ENCODE data around the gene C12orf76.
"Not testable (repeated sequence)": the region's sequence is repeated elsewhere in the genome, so short reads cannot be mapped to it uniquely, and the experiment has no call there.

The C12orf76 gene

DNA sequence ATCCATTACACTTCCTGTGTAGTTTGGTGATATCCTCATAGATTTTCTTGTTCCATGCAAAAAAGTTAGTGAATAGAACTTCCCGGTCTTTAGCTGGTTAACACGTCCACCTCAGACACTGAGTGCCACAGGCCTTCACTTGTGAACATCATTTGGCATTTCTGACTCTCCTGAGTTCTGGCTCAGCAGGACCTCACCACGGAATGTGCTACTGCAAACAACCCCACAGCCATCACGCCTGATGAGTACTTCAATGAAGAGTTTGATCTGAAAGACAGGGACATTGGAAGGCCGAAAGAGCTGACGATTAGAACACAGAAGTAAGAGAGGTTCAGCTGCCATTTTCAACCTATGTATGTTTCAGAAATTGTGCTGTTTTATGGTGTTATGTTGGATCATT lies 20.0 kb downstream of the C12orf76 start:
- peaks cover 0 to 17% (median 15%) of the 10 kb centered on the region in 5 donors for H3K4me1 ChIP-seq (ENCODE audit: control insufficient read depth in 5 of 5, insufficient read depth in 5 of 5, low read length in 5 of 5)
- H3K27me3 ChIP-seq (ENCODE audit: control insufficient read depth in 5 of 5, insufficient read depth in 4 of 5, low read length in 5 of 5), result no peaks in the 10 kb centered on the region
- no peak overlapping the region for H3K9ac ChIP-seq (ENCODE audit: low read length in 5 of 5)
- no peak overlapping the region for H3K27ac ChIP-seq (ENCODE audit: low read depth, low read length)
- no peaks in the 10 kb centered on the region for H3K9me3 ChIP-seq (ENCODE audit: control insufficient read depth in 5 of 5, low read length in 5 of 5)
- peaks cover 11 to 60% (median 35%) of the 10 kb centered on the region in 5 donors for H3K36me3 ChIP-seq (ENCODE audit: control insufficient read depth in 5 of 5, insufficient read depth in 5 of 5, low read length in 5 of 5)
- H3K4me3 ChIP-seq (ENCODE audit: low read depth in 1 of 5, low read length in 5 of 5), result no peak overlapping the region

DNA sequence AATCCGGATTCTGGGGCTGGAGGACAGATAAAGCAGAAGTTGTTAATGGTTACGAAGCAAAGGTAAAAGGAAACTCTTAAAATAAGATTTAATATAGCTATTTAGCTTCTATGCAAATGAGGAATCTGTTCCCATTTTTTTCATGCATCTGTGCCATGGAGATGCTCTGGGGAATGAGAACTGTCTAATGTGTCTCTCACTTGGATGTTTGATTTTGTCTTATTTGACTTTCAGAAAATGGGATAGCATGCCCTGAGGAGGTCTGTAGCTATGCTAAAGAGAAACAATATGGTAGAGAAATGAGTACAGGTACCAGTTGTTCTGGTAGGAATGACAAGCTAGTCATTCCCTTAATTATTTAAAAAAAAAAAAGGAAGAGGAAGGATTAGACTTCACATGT lies 24.3 kb downstream of the C12orf76 start:
- Histone ChIP-seq H3K9ac (ENCODE audit: low read length in 5 of 5) (no peak overlapping the region), H3K4me3 (ENCODE audit: low read depth in 1 of 5, low read length in 5 of 5) (no peak overlapping the region), H3K36me3 (ENCODE audit: control insufficient read depth in 5 of 5, insufficient read depth in 5 of 5, low read length in 5 of 5) (peaks cover 21 to 63% (median 44%) of the 10 kb centered on the region in 5 donors), H3K4me1 (ENCODE audit: control insufficient read depth in 5 of 5, insufficient read depth in 5 of 5, low read length in 5 of 5) (peaks cover 0 to 24% (median 20%) of the 10 kb centered on the region in 5 donors), H3K27ac (ENCODE audit: low read depth, low read length) (no peak overlapping the region), H3K27me3 (ENCODE audit: control insufficient read depth in 5 of 5, insufficient read depth in 4 of 5, low read length in 5 of 5) (no peaks in the 10 kb centered on the region), H3K9me3 (ENCODE audit: control insufficient read depth in 5 of 5, low read length in 5 of 5) (no peaks in the 10 kb centered on the region)

DNA sequence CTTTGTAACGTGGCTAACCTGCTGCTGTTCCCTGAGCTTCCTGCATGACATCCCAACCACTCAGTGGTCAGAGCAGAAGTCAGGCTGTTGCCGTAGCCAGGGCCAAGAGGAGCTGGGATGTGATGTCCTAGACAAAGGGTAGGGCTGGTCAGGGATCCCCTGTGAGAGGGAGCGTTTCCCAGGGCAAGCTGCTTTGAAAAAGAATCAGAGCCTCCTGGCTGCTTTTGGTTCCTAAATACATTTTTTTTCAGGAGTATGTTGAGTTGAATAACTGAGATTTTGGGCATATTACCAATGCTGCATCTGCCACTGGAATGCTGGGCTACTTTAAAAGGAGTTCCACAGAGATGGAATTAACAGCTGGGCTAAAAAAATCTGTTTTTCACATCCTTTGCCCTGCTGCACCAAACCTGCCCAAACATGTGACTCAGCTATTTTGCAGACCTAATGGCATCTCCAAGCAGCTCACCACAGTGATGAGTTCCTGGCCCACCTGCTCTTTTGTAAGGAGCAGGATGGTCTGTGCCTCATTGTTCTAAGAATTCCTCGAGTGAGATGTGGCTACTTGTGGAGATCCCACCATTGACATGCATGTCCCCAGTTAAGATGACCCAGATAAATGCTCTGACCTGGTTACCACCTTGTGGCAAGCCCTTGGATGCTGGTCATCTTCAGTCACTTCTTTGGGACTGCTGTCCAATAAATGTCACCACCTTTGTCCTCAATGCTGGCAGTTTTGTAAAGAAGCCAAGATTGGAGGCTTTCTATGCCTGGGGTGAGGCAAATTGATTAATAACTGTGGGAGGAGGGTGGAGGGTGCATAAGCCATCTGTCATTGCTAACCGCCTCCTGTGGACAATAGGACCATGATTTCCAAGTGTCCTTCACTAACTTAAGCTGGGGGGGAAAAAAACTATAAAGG lies 25.0 kb downstream of the C12orf76 start:
- Histone ChIP-seq H3K4me3 (ENCODE audit: low read depth in 1 of 5, low read length in 5 of 5) (no peak overlapping the region), H3K36me3 (ENCODE audit: control insufficient read depth in 5 of 5, insufficient read depth in 5 of 5, low read length in 5 of 5) (peaks cover 26 to 64% (median 48%) of the 10 kb centered on the region in 5 donors), H3K27me3 (ENCODE audit: control insufficient read depth in 5 of 5, insufficient read depth in 4 of 5, low read length in 5 of 5) (no peaks in the 10 kb centered on the region), H3K27ac (ENCODE audit: low read depth, low read length) (no peak overlapping the region), H3K9me3 (ENCODE audit: control insufficient read depth in 5 of 5, low read length in 5 of 5) (no peaks in the 10 kb centered on the region), H3K9ac (ENCODE audit: low read length in 5 of 5) (no peak overlapping the region), H3K4me1 (ENCODE audit: control insufficient read depth in 5 of 5, insufficient read depth in 5 of 5, low read length in 5 of 5) (peaks cover 0 to 24% (median 20%) of the 10 kb centered on the region in 5 donors)

DNA sequence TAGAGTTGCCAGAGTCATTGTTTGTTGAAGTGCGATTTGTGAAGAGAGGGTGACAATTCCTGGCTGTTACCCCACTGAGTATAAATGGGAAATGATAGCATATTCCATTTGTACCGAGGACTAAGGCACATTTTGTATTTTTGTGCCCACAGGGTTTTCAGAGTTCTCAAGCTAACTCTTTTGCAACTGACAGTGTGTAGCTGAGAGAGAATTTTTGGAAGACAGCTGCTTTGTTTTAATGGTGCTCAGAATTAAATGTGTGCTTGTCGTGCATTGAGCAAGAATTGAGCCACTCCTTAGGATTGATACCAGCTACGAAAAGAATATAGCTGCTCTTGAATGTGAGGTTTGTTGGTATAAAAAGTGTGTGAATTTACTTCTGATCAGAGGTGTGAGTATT lies 27.4 kb downstream of the C12orf76 start:
- H3K9ac ChIP-seq (ENCODE audit: low read length in 5 of 5), result no peak overlapping the region
- peaks cover 22 to 64% (median 41%) of the 10 kb centered on the region in 5 donors for H3K36me3 ChIP-seq (ENCODE audit: control insufficient read depth in 5 of 5, insufficient read depth in 5 of 5, low read length in 5 of 5)
- peaks cover 0 to 24% (median 20%) of the 10 kb centered on the region in 5 donors for H3K4me1 ChIP-seq (ENCODE audit: control insufficient read depth in 5 of 5, insufficient read depth in 5 of 5, low read length in 5 of 5)
- H3K27me3 ChIP-seq (ENCODE audit: control insufficient read depth in 5 of 5, insufficient read depth in 4 of 5, low read length in 5 of 5), result no peaks in the 10 kb centered on the region
- no peak overlapping the region for H3K4me3 ChIP-seq (ENCODE audit: low read depth in 1 of 5, low read length in 5 of 5)
- H3K9me3 ChIP-seq (ENCODE audit: control insufficient read depth in 5 of 5, low read length in 5 of 5), result no peaks in the 10 kb centered on the region
- H3K27ac ChIP-seq (ENCODE audit: low read depth, low read length), result no peak overlapping the region

DNA sequence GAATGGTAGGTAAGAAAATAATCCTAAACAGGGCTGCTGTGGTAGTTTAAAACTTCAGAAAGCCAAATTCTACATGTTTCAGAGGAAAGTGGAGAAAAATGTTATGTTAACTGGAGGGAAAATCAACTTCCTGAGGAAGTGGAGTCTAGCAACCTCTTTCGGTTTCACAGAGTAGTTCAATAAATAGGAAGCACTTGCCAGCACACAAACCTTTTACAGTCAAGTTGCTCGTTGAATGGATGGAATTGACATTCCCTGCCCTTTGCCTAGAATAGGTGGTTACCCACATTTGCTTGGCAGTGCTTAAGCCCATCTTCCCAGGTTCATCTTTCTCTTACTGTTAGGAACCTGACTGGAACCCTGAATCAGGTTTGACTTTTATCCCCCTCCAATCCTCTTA lies 33.2 kb downstream of the C12orf76 start:
- Histone ChIP-seq H3K36me3 (ENCODE audit: control insufficient read depth in 5 of 5, insufficient read depth in 5 of 5, low read length in 5 of 5) (peaks cover 23 to 56% (median 47%) of the 10 kb centered on the region in 5 donors), H3K27ac (ENCODE audit: low read depth, low read length) (no peak overlapping the region), H3K9ac (ENCODE audit: low read length in 5 of 5) (no peak overlapping the region), H3K27me3 (ENCODE audit: control insufficient read depth in 5 of 5, insufficient read depth in 4 of 5, low read length in 5 of 5) (no peaks in the 10 kb centered on the region), H3K4me1 (ENCODE audit: control insufficient read depth in 5 of 5, insufficient read depth in 5 of 5, low read length in 5 of 5) (peaks cover 0 to 9% (median 0%) of the 10 kb centered on the region in 5 donors), H3K9me3 (ENCODE audit: control insufficient read depth in 5 of 5, low read length in 5 of 5) (no peaks in the 10 kb centered on the region), H3K4me3 (ENCODE audit: low read depth in 1 of 5, low read length in 5 of 5) (no peak overlapping the region)

DNA sequence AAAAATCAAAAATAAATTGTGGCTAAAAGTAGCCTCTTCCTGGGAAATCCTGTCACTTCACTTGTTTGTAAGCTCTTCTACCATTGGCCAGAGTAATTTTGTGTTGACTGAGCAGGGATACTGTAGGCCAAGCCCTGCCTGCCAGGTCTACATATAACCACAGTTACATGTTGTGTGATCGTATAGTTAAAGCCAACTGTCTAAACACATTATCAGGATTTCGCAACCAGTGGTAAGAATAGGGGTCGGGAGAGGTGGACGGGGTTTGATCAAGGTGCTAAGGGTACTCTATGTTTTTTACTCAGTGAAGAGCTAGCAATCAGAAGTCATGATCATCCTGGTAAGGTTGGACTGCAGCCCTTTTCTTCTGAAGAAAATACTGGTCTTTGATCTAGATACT lies 35.7 kb downstream of the C12orf76 start:
- Histone ChIP-seq H3K36me3 (ENCODE audit: control insufficient read depth in 5 of 5, insufficient read depth in 5 of 5, low read length in 5 of 5) (peaks cover 7 to 32% (median 24%) of the 10 kb centered on the region in 5 donors), H3K4me3 (ENCODE audit: low read depth in 1 of 5, low read length in 5 of 5) (no peak overlapping the region), H3K27ac (ENCODE audit: low read depth, low read length) (no peak overlapping the region), H3K27me3 (ENCODE audit: control insufficient read depth in 5 of 5, insufficient read depth in 4 of 5, low read length in 5 of 5) (no peaks in the 10 kb centered on the region), H3K9me3 (ENCODE audit: control insufficient read depth in 5 of 5, low read length in 5 of 5) (no peaks in the 10 kb centered on the region), H3K4me1 (ENCODE audit: control insufficient read depth in 5 of 5, insufficient read depth in 5 of 5, low read length in 5 of 5) (peaks cover 0 to 9% (median 0%) of the 10 kb centered on the region in 5 donors), H3K9ac (ENCODE audit: low read length in 5 of 5) (no peak overlapping the region)

DNA sequence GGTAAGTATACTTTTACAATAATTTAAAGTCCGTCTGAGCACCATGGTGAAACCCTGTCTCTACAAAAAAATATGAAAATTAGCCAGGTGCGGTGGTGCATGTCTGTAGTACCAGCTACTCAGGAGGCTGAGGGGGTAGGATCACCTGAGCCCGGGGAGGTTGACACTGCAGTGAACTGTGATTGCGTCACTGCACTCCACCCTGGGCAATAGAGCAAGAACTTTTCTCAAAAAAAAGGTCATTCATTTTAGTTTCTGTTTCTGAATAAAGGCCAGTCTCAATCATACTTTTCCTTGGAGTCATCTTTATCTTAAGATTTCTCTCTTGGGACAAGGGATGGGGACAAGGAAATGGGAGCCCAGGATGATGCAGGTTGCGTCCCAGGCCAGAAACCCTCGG lies 36.2 kb downstream of the C12orf76 start:
- Histone ChIP-seq H3K4me1 (ENCODE audit: control insufficient read depth in 5 of 5, insufficient read depth in 5 of 5, low read length in 5 of 5) (peaks cover 0 to 9% (median 0%) of the 10 kb centered on the region in 5 donors), H3K27me3 (ENCODE audit: control insufficient read depth in 5 of 5, insufficient read depth in 4 of 5, low read length in 5 of 5) (no peaks in the 10 kb centered on the region), H3K9me3 (ENCODE audit: control insufficient read depth in 5 of 5, low read length in 5 of 5) (no peaks in the 10 kb centered on the region), H3K27ac (ENCODE audit: low read depth, low read length) (no peak overlapping the region), H3K9ac (ENCODE audit: low read length in 5 of 5) (no peak overlapping the region), H3K4me3 (ENCODE audit: low read depth in 1 of 5, low read length in 5 of 5) (no peak overlapping the region), H3K36me3 (ENCODE audit: control insufficient read depth in 5 of 5, insufficient read depth in 5 of 5, low read length in 5 of 5) (peaks cover 7 to 31% (median 23%) of the 10 kb centered on the region in 5 donors)

DNA sequence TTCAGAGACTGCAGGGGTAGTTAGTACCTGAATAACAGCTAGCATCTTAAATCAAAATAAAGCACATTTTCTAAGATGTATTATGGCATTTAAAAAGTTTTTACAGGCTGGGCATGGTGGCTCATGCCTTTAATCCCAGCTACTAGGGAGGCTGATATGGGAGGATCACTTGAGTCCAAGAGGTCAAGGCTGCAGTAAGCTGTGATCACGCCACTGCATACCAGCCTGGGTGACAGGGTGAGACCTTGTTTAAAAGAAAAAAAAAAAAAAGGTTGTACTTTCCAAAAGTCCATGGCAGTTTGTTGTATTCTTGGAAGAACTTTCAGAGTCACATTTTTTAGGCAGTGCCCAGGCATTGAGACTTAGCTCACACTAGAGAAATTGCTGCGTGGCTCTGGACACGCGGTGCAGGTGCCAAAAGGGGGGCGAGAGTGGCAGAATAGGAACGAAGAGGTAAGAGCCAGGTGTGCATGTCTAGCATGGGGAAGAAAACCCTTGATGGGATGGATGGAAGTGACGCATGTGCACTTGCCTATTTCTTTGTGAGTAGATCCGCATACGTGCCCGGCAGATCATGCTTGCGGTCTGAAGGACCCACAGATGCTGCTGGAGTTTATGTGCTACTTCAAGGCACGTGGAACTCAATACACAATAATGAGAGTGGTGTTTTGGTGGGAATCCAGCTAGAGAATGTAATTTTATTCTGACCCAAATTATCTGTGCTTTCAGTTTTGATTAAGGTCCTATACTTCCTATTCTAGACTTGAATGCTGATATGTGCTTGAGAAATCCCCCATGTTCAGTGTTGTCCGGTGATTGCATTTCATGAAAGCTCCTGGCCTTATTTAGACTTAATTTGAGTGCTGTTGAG lies 37.2 kb downstream of the C12orf76 start:
- no peaks in the 10 kb centered on the region for H3K9me3 ChIP-seq (ENCODE audit: control insufficient read depth in 5 of 5, low read length in 5 of 5)
- H3K9ac ChIP-seq (ENCODE audit: low read length in 5 of 5), result no peak overlapping the region
- no peak overlapping the region for H3K27ac ChIP-seq (ENCODE audit: low read depth, low read length)

DNA sequence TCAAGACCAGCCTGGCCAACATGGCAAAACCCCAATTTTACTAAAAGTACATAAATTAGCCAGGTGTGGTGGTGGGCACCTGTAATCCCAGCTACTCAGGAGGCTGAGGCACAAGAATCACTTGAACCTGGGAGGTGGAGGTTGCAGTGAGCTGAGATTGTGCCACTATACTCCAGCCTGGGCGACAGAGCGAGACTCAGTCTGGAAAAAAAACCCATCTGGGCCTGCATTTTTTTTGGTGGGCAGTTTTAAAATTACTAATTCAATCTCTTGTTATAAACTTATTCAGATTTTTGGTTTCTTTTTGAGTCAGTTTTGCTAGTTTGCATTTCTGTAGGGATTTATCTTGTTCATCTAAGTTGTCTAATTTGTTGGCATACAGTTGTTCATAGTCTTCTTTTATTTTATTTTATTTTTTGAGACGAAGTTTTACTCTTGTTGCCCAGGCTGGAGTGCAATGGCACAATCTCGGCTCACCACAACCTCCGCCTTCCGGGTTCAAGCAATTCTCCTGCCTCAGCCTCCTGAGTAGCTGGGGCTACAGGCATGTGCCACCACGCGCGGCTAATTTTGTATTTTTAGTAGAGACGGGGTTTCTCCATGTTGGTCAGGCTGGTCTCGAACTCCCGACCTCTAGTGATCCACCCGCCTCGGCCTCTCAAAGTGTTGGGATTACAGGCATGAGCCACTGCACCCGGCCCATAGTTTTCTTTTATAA lies 39.5 kb downstream of the C12orf76 start:
- H3K4me3 ChIP-seq (ENCODE audit: low read depth in 1 of 5, low read length in 5 of 5); H3K9ac ChIP-seq (ENCODE audit: low read length in 5 of 5); H3K9me3 ChIP-seq (ENCODE audit: control insufficient read depth in 5 of 5, low read length in 5 of 5); H3K27ac ChIP-seq (ENCODE audit: low read depth, low read length); H3K27me3 ChIP-seq (ENCODE audit: control insufficient read depth in 5 of 5, insufficient read depth in 4 of 5, low read length in 5 of 5); H3K4me1 ChIP-seq (ENCODE audit: control insufficient read depth in 5 of 5, insufficient read depth in 5 of 5, low read length in 5 of 5): not testable (repeated sequence)
- H3K36me3 ChIP-seq (ENCODE audit: control insufficient read depth in 5 of 5, insufficient read depth in 5 of 5, low read length in 5 of 5), result peaks cover 3 to 21% (median 16%) of the 10 kb centered on the region in 5 donors

More for the DNA sequence above, 37.2 kb downstream of the C12orf76 start:
- Histone ChIP-seq H3K4me3 (ENCODE audit: low read depth in 1 of 5, low read length in 5 of 5) (no peak overlapping the region), H3K36me3 (ENCODE audit: control insufficient read depth in 5 of 5, insufficient read depth in 5 of 5, low read length in 5 of 5) (peaks cover 7 to 24% (median 21%) of the 10 kb centered on the region in 5 donors), H3K27me3 (ENCODE audit: control insufficient read depth in 5 of 5, insufficient read depth in 4 of 5, low read length in 5 of 5) (no peaks in the 10 kb centered on the region), H3K4me1 (ENCODE audit: control insufficient read depth in 5 of 5, insufficient read depth in 5 of 5, low read length in 5 of 5) (peaks cover 0 to 9% (median 0%) of the 10 kb centered on the region in 5 donors)
